H1 (cell line): ENCODE data around the gene NEK2. TPM values are rescaled to one million over a fixed set of nuclear protein-coding genes. Genes with fewer than 3 reads are reported as not detected.

ENCODE experiments used
- BACH1 ChIP-seq: IDR thresholded peaks from 2 replicates; pipeline ENCODE4 v1.6.1; 2012; ENCODE audit warnings: low read length, improper control_type of control experiment
- CREB1 ChIP-seq: IDR thresholded peaks from 2 replicates; pipeline ENCODE4 v1.6.1; 2012; ENCODE audit warnings: inconsistent platforms
- KDM1A ChIP-seq: fragments of 200-600, 300-600 bp; sonication (generic); IDR thresholded peaks from 2 replicates; pipeline ENCODE4 v1.7.1; 2016; ENCODE audit warnings: mild to moderate bottlenecking, low read length, borderline replicate concordance
- RAD21 ChIP-seq, 2 experiments: IDR thresholded peaks in 1 of 2; conservative IDR thresholded peaks in 1 of 2; 2 replicates each; pipeline ENCODE4 v1.6.1; 2011; ENCODE audit warnings: low read depth in 2 of 2, low read length in 2 of 2, improper control_type of control experiment in 1 of 2, inconsistent platforms in 1 of 2, mild to moderate bottlenecking in 1 of 2, moderate library complexity in 1 of 2
- TCF12 ChIP-seq: IDR thresholded peaks from 2 replicates; pipeline ENCODE4 v1.6.1; 2011; ENCODE audit warnings: low read depth, mild to moderate bottlenecking, low read length
- USF2 ChIP-seq: IDR thresholded peaks from 2 replicates; pipeline ENCODE4 v1.6.1; 2011; ENCODE audit warnings: low read length, improper control_type of control experiment
- polyA plus RNA-seq, 7 experiments: library from polyadenylated mRNA; depleted of rRNA in 3 of 7; stranded (reverse) in 5 of 7; unstranded in 2 of 7; fragments of >200 nt in 5 of 7; fragments of 200-250 nt in 2 of 7; gene quantifications; 1 replicate in 5 of 7; 2 replicates in 1 of 7; 4 replicates in 1 of 7; pipeline versions ENCODE4 v1.2.1 to v1.2.3, GENCODE V29; 2011 to 2013; ENCODE audit warnings: missing spikeins in 2 of 7, mixed read lengths in 2 of 7
- total RNA-seq: library from RNA; stranded (reverse); fragmentation: NEBNext Ultra II Directional; extraction: Animal tissue kit (Norgen Biotek cat#: 25700); gene quantifications from 2 replicates; pipeline ENCODE4 v1.2.1, GENCODE V29; 2021
- TF ChIP-seq, protein P1 (sequence below): fragments of 300-600 bp; sonication (generic); IDR thresholded peaks from 2 replicates; pipeline ENCODE4 v1.7.1; 2012; ENCODE audit warnings: low read length, moderate library complexity, mild to moderate bottlenecking, inconsistent platforms; ENCODE audit not compliant: insufficient replicate concordance
- TF ChIP-seq, protein P2 (sequence below), 3 experiments: IDR thresholded peaks; 1 replicate in 2 of 3; 2 replicates in 1 of 3; pipeline versions ENCODE4 v1.5.1 to v1.6.1; 2011; ENCODE audit warnings: low read length in 3 of 3, mild to moderate bottlenecking in 3 of 3, inconsistent platforms in 2 of 3, low read depth in 1 of 3, moderate library complexity in 1 of 3; ENCODE audit not compliant: insufficient read depth in 1 of 3; ENCODE audit errors: control extremely low read depth in 1 of 3

NEK2 gene
- total and polyA plus RNA-seq, 2 of the 8 experiments (the other 6 are each of a cell fraction or from before 2014, with no cell fraction given), result 8.4 to 22.9 TPM

- TF ChIP-seq, protein P1, sequence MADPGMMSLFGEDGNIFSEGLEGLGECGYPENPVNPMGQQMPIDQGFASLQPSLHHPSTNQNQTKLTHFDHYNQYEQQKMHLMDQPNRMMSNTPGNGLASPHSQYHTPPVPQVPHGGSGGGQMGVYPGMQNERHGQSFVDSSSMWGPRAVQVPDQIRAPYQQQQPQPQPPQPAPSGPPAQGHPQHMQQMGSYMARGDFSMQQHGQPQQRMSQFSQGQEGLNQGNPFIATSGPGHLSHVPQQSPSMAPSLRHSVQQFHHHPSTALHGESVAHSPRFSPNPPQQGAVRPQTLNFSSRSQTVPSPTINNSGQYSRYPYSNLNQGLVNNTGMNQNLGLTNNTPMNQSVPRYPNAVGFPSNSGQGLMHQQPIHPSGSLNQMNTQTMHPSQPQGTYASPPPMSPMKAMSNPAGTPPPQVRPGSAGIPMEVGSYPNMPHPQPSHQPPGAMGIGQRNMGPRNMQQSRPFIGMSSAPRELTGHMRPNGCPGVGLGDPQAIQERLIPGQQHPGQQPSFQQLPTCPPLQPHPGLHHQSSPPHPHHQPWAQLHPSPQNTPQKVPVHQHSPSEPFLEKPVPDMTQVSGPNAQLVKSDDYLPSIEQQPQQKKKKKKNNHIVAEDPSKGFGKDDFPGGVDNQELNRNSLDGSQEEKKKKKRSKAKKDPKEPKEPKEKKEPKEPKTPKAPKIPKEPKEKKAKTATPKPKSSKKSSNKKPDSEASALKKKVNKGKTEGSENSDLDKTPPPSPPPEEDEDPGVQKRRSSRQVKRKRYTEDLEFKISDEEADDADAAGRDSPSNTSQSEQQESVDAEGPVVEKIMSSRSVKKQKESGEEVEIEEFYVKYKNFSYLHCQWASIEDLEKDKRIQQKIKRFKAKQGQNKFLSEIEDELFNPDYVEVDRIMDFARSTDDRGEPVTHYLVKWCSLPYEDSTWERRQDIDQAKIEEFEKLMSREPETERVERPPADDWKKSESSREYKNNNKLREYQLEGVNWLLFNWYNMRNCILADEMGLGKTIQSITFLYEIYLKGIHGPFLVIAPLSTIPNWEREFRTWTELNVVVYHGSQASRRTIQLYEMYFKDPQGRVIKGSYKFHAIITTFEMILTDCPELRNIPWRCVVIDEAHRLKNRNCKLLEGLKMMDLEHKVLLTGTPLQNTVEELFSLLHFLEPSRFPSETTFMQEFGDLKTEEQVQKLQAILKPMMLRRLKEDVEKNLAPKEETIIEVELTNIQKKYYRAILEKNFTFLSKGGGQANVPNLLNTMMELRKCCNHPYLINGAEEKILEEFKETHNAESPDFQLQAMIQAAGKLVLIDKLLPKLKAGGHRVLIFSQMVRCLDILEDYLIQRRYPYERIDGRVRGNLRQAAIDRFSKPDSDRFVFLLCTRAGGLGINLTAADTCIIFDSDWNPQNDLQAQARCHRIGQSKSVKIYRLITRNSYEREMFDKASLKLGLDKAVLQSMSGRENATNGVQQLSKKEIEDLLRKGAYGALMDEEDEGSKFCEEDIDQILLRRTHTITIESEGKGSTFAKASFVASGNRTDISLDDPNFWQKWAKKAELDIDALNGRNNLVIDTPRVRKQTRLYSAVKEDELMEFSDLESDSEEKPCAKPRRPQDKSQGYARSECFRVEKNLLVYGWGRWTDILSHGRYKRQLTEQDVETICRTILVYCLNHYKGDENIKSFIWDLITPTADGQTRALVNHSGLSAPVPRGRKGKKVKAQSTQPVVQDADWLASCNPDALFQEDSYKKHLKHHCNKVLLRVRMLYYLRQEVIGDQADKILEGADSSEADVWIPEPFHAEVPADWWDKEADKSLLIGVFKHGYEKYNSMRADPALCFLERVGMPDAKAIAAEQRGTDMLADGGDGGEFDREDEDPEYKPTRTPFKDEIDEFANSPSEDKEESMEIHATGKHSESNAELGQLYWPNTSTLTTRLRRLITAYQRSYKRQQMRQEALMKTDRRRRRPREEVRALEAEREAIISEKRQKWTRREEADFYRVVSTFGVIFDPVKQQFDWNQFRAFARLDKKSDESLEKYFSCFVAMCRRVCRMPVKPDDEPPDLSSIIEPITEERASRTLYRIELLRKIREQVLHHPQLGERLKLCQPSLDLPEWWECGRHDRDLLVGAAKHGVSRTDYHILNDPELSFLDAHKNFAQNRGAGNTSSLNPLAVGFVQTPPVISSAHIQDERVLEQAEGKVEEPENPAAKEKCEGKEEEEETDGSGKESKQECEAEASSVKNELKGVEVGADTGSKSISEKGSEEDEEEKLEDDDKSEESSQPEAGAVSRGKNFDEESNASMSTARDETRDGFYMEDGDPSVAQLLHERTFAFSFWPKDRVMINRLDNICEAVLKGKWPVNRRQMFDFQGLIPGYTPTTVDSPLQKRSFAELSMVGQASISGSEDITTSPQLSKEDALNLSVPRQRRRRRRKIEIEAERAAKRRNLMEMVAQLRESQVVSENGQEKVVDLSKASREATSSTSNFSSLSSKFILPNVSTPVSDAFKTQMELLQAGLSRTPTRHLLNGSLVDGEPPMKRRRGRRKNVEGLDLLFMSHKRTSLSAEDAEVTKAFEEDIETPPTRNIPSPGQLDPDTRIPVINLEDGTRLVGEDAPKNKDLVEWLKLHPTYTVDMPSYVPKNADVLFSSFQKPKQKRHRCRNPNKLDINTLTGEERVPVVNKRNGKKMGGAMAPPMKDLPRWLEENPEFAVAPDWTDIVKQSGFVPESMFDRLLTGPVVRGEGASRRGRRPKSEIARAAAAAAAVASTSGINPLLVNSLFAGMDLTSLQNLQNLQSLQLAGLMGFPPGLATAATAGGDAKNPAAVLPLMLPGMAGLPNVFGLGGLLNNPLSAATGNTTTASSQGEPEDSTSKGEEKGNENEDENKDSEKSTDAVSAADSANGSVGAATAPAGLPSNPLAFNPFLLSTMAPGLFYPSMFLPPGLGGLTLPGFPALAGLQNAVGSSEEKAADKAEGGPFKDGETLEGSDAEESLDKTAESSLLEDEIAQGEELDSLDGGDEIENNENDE, result no peak
- TF ChIP-seq TCF12, result no peak
- TF ChIP-seq RAD21 (IDR thresholded peaks at IDR 0.05 in 1 of 2, conservative IDR thresholded peaks at IDR 0.05 in 1 of 2; ENCODE audit: low read depth in 2 of 2, low read length in 2 of 2), result no peak
- no peak for TF ChIP-seq KDM1A
- TF ChIP-seq CREB1, result no peak
- TF ChIP-seq USF2, result no peak
- TF ChIP-seq, protein P2, sequence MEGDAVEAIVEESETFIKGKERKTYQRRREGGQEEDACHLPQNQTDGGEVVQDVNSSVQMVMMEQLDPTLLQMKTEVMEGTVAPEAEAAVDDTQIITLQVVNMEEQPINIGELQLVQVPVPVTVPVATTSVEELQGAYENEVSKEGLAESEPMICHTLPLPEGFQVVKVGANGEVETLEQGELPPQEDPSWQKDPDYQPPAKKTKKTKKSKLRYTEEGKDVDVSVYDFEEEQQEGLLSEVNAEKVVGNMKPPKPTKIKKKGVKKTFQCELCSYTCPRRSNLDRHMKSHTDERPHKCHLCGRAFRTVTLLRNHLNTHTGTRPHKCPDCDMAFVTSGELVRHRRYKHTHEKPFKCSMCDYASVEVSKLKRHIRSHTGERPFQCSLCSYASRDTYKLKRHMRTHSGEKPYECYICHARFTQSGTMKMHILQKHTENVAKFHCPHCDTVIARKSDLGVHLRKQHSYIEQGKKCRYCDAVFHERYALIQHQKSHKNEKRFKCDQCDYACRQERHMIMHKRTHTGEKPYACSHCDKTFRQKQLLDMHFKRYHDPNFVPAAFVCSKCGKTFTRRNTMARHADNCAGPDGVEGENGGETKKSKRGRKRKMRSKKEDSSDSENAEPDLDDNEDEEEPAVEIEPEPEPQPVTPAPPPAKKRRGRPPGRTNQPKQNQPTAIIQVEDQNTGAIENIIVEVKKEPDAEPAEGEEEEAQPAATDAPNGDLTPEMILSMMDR (IDR thresholded peaks at IDR 0.05; ENCODE audit: control extremely low read depth in 1 of 3, insufficient read depth in 1 of 3, low read depth in 1 of 3, low read length in 3 of 3), result no peak
- TF ChIP-seq BACH1, result no peak
Observed at GRCh38 chr1:211648336-211648735, 27.1 kb downstream of the NEK2 start (continued).
